ENCODE measurements around the gene GORASP1. TPM values are rescaled to one million over a fixed set of nuclear protein-coding genes. Genes with fewer than 3 reads are reported as not detected.
"Not testable (repeated sequence)": the region's sequence is repeated elsewhere in the genome, so short reads cannot be mapped to it uniquely, and the experiment has no call there.

Gene GORASP1
- total RNA-seq, 2 experiments from 2014 or later = 31.6 to 33.7 TPM

GRCh38 chr3:39061228-39061627 lies 46.2 kb downstream of the GORASP1 start:
- CTCF ChIA-PET, H3K27ac Mint-ChIP-seq, H3K9me3 Mint-ChIP-seq, POLR2A ChIA-PET, H3K4me3 Mint-ChIP-seq, DNase-seq, H3K27me3 Mint-ChIP-seq: not testable (repeated sequence)
- peaks cover 15% of the 10 kb centered on the region for H3K4me1 Mint-ChIP-seq
- H3K36me3 Mint-ChIP-seq (ENCODE audit: low read depth) = peaks cover 17% of the 10 kb centered on the region

- Mint-ChIP-seq H3K4me3 (no peak overlapping the region), H3K9me3 (peaks cover 2% of the 10 kb centered on the region), H3K27ac (no peak overlapping the region), H3K36me3 (ENCODE audit: low read depth) (peaks cover 2% of the 10 kb centered on the region), H3K27me3 (no peaks in the 10 kb centered on the region), H3K4me1 (peaks cover 34% of the 10 kb centered on the region)
- ChIA-PET POLR2A (no interaction called here), CTCF (interaction anchor here (1.0 to 1.1 kb wide), 2 partner anchors 9 to 15 kb away, joined by 3 to 4 read pairs; no protein-coding TSS in a partner anchor)
- DNase-seq = no peak
Observed at GRCh38 chr3:39056151-39056550, 51.3 kb downstream of the GORASP1 start.

GRCh38 chr3:39053696-39054095 lies 53.7 kb downstream of the GORASP1 start:
- Mint-ChIP-seq H3K36me3 (ENCODE audit: low read depth) (no peaks in the 10 kb centered on the region), H3K4me3 (no peak overlapping the region), H3K4me1 (peaks cover 34% of the 10 kb centered on the region), H3K27ac (no peak overlapping the region), H3K27me3 (no peaks in the 10 kb centered on the region), H3K9me3 (no peaks in the 10 kb centered on the region)
- CTCF ChIA-PET = no interaction called here
- no peak for DNase-seq
- POLR2A ChIA-PET = no interaction called here

GRCh38 chr3:39052583-39052982 lies 54.8 kb downstream of the GORASP1 start:
- DNase-seq = no peak
- Mint-ChIP-seq H3K4me1 (peaks cover 34% of the 10 kb centered on the region), H3K4me3 (peak overlapping the region; percentile 82), H3K36me3 (ENCODE audit: low read depth) (no peaks in the 10 kb centered on the region), H3K27me3 (no peaks in the 10 kb centered on the region), H3K27ac (peak overlapping the region; percentile 99), H3K9me3 (no peaks in the 10 kb centered on the region)
- ChIA-PET CTCF (no interaction called here), POLR2A (no interaction called here)

- ChIA-PET POLR2A (no interaction called here), CTCF (no interaction called here)
- peak; percentile 97 for DNase-seq
- peak within 1 kb of the TSS; percentile 99 for H3K27ac Mint-ChIP-seq
- no peaks in the 10 kb centered on the region for H3K9me3 Mint-ChIP-seq
- peaks cover 34% of the 10 kb centered on the region for H3K4me1 Mint-ChIP-seq
- H3K4me3 Mint-ChIP-seq = peak within 1 kb of the TSS; percentile 82
- no peaks in the 10 kb centered on the region for H3K27me3 Mint-ChIP-seq
- H3K36me3 Mint-ChIP-seq (ENCODE audit: low read depth) = no peaks in the 10 kb centered on the region
Observed at GRCh38 chr3:39051649-39052561, 55.5 kb downstream of the GORASP1 start, which contains the start of the genes SCN11A and WDR48. SCN11A (minus strand) TSS chr3:39051944; CDS start chr3:38950362, 101,582 bp downstream. WDR48 (plus strand) TSS chr3:39052016; CDS start chr3:39052026, 10 bp downstream.

GRCh38 chr3:39050029-39050428 lies 57.4 kb downstream of the GORASP1 start:
- no peak for DNase-seq
- H3K27ac Mint-ChIP-seq = no peak overlapping the region
- no peak overlapping the region for H3K4me3 Mint-ChIP-seq
- ChIA-PET POLR2A (no interaction called here), CTCF (interaction anchor here (0.6 to 1.3 kb wide), 2 partner anchors 238 to 477 kb away, joined by 3 read pairs; no protein-coding TSS in a partner anchor)
- H3K4me1 Mint-ChIP-seq = peaks cover 27% of the 10 kb centered on the region
- H3K9me3 Mint-ChIP-seq = no peaks in the 10 kb centered on the region
- H3K36me3 Mint-ChIP-seq (ENCODE audit: low read depth) = no peaks in the 10 kb centered on the region
- no peaks in the 10 kb centered on the region for H3K27me3 Mint-ChIP-seq

Small RNAs within 50 kb of the gene (microRNA-seq; reads per million reads assigned to microRNA genes)
- gene MIR6822 (ENCODE audit: borderline microRNAs expressed, borderline replicate concordance) = not detected

Other genes with a start within 250 kb of the GORASP1 start
- under 1 TPM; 0.02 to 0.05 TPM for gene SCN11A, start 55.7 kb downstream of the GORASP1 start, total RNA-seq
- 10 to 100 TPM; 32.3 to 32.4 TPM for gene WDR48, start 55.6 kb downstream of the GORASP1 start, total RNA-seq
- 1 to 10 TPM; 3.8 to 5.1 TPM for gene TTC21A, start 53 bp upstream of the GORASP1 start, total RNA-seq
- gene CSRNP1, start 46.0 kb upstream of the GORASP1 start, total RNA-seq = 10 to 100 TPM; 13.4 to 13.6 TPM
- gene XIRP1, start 85.0 kb upstream of the GORASP1 start, total RNA-seq = not detected
- 1 to 10 TPM in 1 of 2 experiments, under 1 TPM in 1; 0.60 to 1.5 TPM for gene CX3CR1, start 172.4 kb upstream of the GORASP1 start, total RNA-seq
- gene CCR8, start 222.1 kb upstream of the GORASP1 start, total RNA-seq = 1 to 10 TPM in 1 of 2 experiments, under 1 TPM in 1; 0.74 to 1.9 TPM